Hepatocyte (in vitro differentiated cells): Measurements from ENCODE around the gene SSBP3. TPM values are rescaled to one million over a fixed set of nuclear protein-coding genes. Genes with fewer than 3 reads are reported as not detected.

Source experiments
- DNase-seq: peaks from one replicate; pipeline ENCODE4 v3.0.0-alpha.2; 2016; ENCODE audit warnings: low spot score
- H2AFZ ChIP-seq: fragments of 200-600 bp; sonication (generic); 2 replicates; pipeline ENCODE4 v1.6.0; 2016; ENCODE audit warnings: antibody characterized with exemption, mild to moderate bottlenecking
- H3K27ac ChIP-seq: fragments of 200-600 bp; sonication (generic); 2 replicates; pipeline ENCODE4 v1.5.1; 2016; ENCODE audit warnings: mild to moderate bottlenecking
- H3K27me3 ChIP-seq: fragments of 200-600 bp; sonication (generic); 2 replicates; pipeline ENCODE4 v1.6.1; 2016
- H3K36me3 ChIP-seq: fragments of 200-600 bp; sonication (generic); replicated peaks from 2 replicates; pipeline ENCODE4 v1.5.1; 2016; ENCODE audit warnings: low read depth; ENCODE audit not compliant: insufficient read depth
- H3K4me1 ChIP-seq: fragments of 200-600 bp; sonication (generic); 2 replicates; pipeline ENCODE4 v1.5.1; 2016; ENCODE audit warnings: mild to moderate bottlenecking, moderate library complexity; ENCODE audit not compliant: insufficient read depth
- H3K4me2 ChIP-seq: fragments of 200-600 bp; sonication (generic); 2 replicates; pipeline ENCODE4 v1.6.0; 2016
- H3K4me3 ChIP-seq: fragments of 200-600 bp; sonication (generic); 2 replicates; pipeline ENCODE4 v1.5.1; 2016; ENCODE audit warnings: mild to moderate bottlenecking
- H3K79me2 ChIP-seq: fragments of 200-600 bp; sonication (generic); 2 replicates; pipeline ENCODE4 v1.6.0; 2017; ENCODE audit warnings: mild to moderate bottlenecking
- H3K9me2 ChIP-seq: fragments of 200-600 bp; sonication (generic); replicated peaks from 2 replicates; pipeline ENCODE4 v1.6.0; 2017; ENCODE audit warnings: mild to moderate bottlenecking; ENCODE audit not compliant: insufficient read depth
- H3K9me3 ChIP-seq: fragments of 200-600 bp; sonication (generic); 2 replicates; pipeline ENCODE4 v1.5.1; 2016; ENCODE audit warnings: low read depth, mild to moderate bottlenecking
- H4K20me1 ChIP-seq: fragments of 200-600 bp; sonication (generic); 2 replicates; pipeline ENCODE4 v1.6.0; 2016; ENCODE audit warnings: mild to moderate bottlenecking; ENCODE audit not compliant: insufficient read depth, poor library complexity, severe bottlenecking
- EZH2 ChIP-seq: fragments of 200-600 bp; sonication (generic); IDR thresholded peaks from 2 replicates; pipeline ENCODE4 v1.6.1; 2016; ENCODE audit warnings: antibody characterized with exemption, mild to moderate bottlenecking, borderline replicate concordance
- EZH2phosphoT487 ChIP-seq: fragments of 200-600 bp; sonication (generic); IDR thresholded peaks from one replicate; pipeline ENCODE4 v1.6.1; 2018; ENCODE audit warnings: antibody characterized with exemption, mild to moderate bottlenecking, low read depth, moderate library complexity; ENCODE audit not compliant: unreplicated experiment, severe bottlenecking
- WGBS: methylation state at CpG from one replicate; pipeline ENCODE4 v1.1.6; 2016; ENCODE audit warnings: low lambda C conversion rate; ENCODE audit errors: missing lambda C conversion rate; 5-methylcytosine and 5-hydroxymethylcytosine counted together
- polyA plus RNA-seq: library from polyadenylated mRNA; unstranded; fragments of >200 nt; fragmentation: Nextera tagmentation; extraction: Ambion mirVana; gene quantifications from 2 replicates; pipeline ENCODE4 v1.2.1, GENCODE V29; 2016
- total RNA-seq: library from RNA; depleted of rRNA; stranded (reverse); fragments of >200 nt; gene quantifications from 2 replicates; pipeline ENCODE4 v1.2.3, GENCODE V29; 2014
- TF ChIP-seq, protein P1 (sequence below): fragments of 200-600 bp; sonication (generic); IDR thresholded peaks from 2 replicates; pipeline ENCODE4 v1.5.1; 2016; ENCODE audit warnings: antibody characterized with exemption, mild to moderate bottlenecking; ENCODE audit not compliant: poor library complexity

SSBP3 gene
- total and polyA plus RNA-seq, 2 experiments from 2014 or later = 25.8 to 47.2 TPM

DNA sequence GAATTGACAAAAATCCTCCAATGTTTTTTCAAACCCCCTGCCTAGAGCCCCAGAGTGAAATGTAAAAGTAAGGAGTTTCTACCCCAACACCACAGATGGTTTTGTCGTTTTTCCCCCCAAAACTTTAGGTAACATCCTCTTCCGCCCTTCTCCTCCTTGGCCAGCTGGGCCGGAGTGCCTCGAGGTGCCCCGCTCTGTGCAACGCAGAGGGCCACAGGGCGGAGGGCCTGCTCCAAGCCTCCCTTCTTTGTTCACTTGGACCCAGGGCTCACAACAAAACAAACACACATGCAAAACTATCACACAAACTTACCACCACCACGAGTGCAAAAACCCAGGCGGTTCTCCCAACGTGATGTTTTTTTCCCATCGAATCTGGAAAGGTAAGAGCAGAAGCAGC lies 1.9 kb downstream of the SSBP3 start:
- 31% methylated on average over 11 of the region's 11 CpGs for WGBS
- no peak for TF ChIP-seq EZH2
- TF ChIP-seq, protein P1, sequence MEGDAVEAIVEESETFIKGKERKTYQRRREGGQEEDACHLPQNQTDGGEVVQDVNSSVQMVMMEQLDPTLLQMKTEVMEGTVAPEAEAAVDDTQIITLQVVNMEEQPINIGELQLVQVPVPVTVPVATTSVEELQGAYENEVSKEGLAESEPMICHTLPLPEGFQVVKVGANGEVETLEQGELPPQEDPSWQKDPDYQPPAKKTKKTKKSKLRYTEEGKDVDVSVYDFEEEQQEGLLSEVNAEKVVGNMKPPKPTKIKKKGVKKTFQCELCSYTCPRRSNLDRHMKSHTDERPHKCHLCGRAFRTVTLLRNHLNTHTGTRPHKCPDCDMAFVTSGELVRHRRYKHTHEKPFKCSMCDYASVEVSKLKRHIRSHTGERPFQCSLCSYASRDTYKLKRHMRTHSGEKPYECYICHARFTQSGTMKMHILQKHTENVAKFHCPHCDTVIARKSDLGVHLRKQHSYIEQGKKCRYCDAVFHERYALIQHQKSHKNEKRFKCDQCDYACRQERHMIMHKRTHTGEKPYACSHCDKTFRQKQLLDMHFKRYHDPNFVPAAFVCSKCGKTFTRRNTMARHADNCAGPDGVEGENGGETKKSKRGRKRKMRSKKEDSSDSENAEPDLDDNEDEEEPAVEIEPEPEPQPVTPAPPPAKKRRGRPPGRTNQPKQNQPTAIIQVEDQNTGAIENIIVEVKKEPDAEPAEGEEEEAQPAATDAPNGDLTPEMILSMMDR = no peak
- Histone ChIP-seq H3K36me3 (no peaks in the 10 kb centered on the region), H3K27ac (peak overlapping the region; percentile 34), H3K79me2 (peaks cover 64% of the 10 kb centered on the region), H3K27me3 (no peaks in the 10 kb centered on the region), H3K4me1 (peaks cover 51% of the 10 kb centered on the region), H3K9me2 (no peaks in the 10 kb centered on the region), H4K20me1 (peaks cover 50% of the 10 kb centered on the region), H3K9me3 (no peaks in the 10 kb centered on the region), H3K4me2 (peak overlapping the region; percentile 96), H3K4me3 (peak overlapping the region; percentile 26), H2AFZ (no peak overlapping the region)
- DNase-seq = no peak

DNA sequence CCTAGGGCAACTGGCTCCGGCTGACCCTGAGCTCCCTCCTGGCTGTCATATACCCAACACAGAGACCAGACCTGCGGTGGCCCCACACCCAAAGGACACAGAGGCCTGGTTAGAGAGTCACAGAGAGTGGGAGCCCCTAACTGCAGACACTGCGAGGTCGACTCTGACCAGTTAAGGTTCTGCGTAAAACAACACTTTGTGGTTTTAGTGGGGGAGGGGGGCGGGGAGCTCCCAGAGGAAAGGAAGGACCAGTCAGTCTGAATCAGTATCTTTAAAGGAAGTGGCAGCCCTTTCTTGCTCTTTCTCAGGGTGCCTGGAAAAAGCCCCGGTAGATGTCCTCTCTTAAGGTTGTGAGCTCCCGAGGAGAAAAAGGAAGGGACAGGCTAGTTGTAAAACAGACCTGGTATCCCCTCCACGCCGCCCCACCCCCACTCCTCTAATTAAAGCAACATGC lies 2.4 kb downstream of the SSBP3 start:
- Histone ChIP-seq H3K79me2 (peaks cover 68% of the 10 kb centered on the region), H3K9me2 (no peaks in the 10 kb centered on the region), H3K27ac (peak overlapping the region; percentile 24), H3K9me3 (no peaks in the 10 kb centered on the region), H3K4me2 (peak overlapping the region; percentile 96), H2AFZ (no peak overlapping the region), H3K4me3 (peak overlapping the region; percentile 26), H3K36me3 (no peaks in the 10 kb centered on the region), H4K20me1 (peaks cover 55% of the 10 kb centered on the region), H3K27me3 (no peaks in the 10 kb centered on the region), H3K4me1 (peaks cover 47% of the 10 kb centered on the region)
- DNase-seq = no peak
- 17% methylated on average over 10 of the region's 10 CpGs for WGBS
- TF ChIP-seq, protein P1 = no peak
- TF ChIP-seq EZH2 = no peak
- TF ChIP-seq EZH2phosphoT487 = no peak

DNA sequence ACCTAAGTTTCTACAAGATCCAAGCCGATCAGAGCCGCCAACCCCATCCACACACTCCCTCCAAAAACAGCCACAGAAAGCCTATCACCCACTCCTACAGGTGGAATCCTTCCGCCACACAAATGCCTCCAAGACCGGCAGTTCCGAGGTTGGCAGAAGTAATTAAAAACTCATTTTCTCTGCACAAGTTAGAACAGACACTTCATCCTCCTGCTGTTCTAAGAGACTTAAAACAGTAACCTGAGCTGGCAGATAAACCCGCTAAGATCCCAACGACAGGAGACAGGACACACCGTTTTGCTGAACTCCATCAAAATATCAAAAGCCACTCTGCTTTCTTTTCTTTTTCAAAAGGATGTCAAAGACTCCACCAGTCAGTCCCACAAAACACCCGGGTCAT lies 2.8 kb downstream of the SSBP3 start:
- peak overlapping the region; percentile 14 for H3K4me3 ChIP-seq
- H3K9me2 ChIP-seq = no peaks in the 10 kb centered on the region
- no peaks in the 10 kb centered on the region for H3K9me3 ChIP-seq
- H4K20me1 ChIP-seq = peaks cover 59% of the 10 kb centered on the region
- TF ChIP-seq EZH2 (no peak), EZH2phosphoT487 (no peak)
- TF ChIP-seq, protein P1 = no peak
- H3K36me3 ChIP-seq = no peaks in the 10 kb centered on the region
- no peaks in the 10 kb centered on the region for H3K27me3 ChIP-seq
- H2AFZ ChIP-seq = no peak overlapping the region
- H3K4me1 ChIP-seq = peaks cover 43% of the 10 kb centered on the region
- peak overlapping the region; percentile 24 for H3K27ac ChIP-seq
- WGBS = 37% methylated on average over 9 of the region's 9 CpGs
- DNase-seq = no peak
- H3K4me2 ChIP-seq = peak overlapping the region; percentile 96
- H3K79me2 ChIP-seq = peaks cover 72% of the 10 kb centered on the region

DNA sequence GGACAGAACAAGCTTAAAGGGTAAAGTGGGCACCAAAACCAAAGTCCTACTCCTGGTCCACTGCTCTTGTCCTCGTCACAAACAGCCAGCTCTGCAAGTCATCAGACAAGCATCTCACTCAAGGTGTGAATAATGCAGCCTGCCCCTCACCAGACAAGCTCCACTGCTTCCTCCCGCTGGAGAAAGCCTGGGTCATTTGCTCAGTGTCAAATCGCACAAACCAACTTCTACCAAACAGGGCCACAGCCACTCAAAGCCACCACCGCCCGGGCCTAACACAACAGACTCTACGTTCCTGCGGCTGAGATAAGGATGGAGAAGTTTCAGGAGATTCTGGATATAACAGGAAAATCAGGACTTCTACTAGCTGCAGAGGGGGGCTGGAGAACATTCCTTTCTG lies 3.3 kb downstream of the SSBP3 start:
- no peak for TF ChIP-seq EZH2
- TF ChIP-seq, protein P1 = no peak
- no peak for TF ChIP-seq EZH2phosphoT487
- Histone ChIP-seq H3K79me2 (peaks cover 77% of the 10 kb centered on the region), H4K20me1 (peaks cover 64% of the 10 kb centered on the region), H3K27me3 (no peaks in the 10 kb centered on the region), H3K4me2 (peak overlapping the region; percentile 96), H3K9me3 (no peaks in the 10 kb centered on the region), H3K36me3 (no peaks in the 10 kb centered on the region), H2AFZ (no peak overlapping the region), H3K9me2 (no peaks in the 10 kb centered on the region), H3K4me3 (peak overlapping the region; percentile 14), H3K4me1 (peaks cover 39% of the 10 kb centered on the region), H3K27ac (peak overlapping the region; percentile 24)
- WGBS = 29% methylated on average over 7 of the region's 7 CpGs
- DNase-seq = no peak
